Cardiac fibroblast (primary cell): ENCODE measurements around the gene SGF29.
"Not testable (repeated sequence)": the region's sequence is repeated elsewhere in the genome, so short reads cannot be mapped to it uniquely, and the experiment has no call there.

ENCODE experiments used
- DNase-seq, 2 donors: peaks; one replicate each; pipeline versions ENCODE4 v3.0.0 to v3.0.0-alpha.2; 2010; ENCODE audit warnings: low read depth in 2 of 2
- H3K4me3 ChIP-seq, 2 donors: replicated peaks in 1 of 2; 1 replicate in 1 of 2; 2 replicates in 1 of 2; pipeline ENCODE4 v1.5.1; 2011; ENCODE audit warnings: low read depth in 2 of 2, low read length in 2 of 2, mild to moderate bottlenecking in 2 of 2, moderate library complexity in 1 of 2
- TF ChIP-seq, protein P1 (sequence below): IDR thresholded peaks from one replicate; pipeline ENCODE4 v1.5.1; 2011; ENCODE audit warnings: low read depth, mild to moderate bottlenecking, low read length, inconsistent platforms

The SGF29 gene

GRCh38 chr16:28554634-28555423 lies 1.1 kb downstream of the SGF29 start:
- no peak for DNase-seq
- TF ChIP-seq, protein P1, sequence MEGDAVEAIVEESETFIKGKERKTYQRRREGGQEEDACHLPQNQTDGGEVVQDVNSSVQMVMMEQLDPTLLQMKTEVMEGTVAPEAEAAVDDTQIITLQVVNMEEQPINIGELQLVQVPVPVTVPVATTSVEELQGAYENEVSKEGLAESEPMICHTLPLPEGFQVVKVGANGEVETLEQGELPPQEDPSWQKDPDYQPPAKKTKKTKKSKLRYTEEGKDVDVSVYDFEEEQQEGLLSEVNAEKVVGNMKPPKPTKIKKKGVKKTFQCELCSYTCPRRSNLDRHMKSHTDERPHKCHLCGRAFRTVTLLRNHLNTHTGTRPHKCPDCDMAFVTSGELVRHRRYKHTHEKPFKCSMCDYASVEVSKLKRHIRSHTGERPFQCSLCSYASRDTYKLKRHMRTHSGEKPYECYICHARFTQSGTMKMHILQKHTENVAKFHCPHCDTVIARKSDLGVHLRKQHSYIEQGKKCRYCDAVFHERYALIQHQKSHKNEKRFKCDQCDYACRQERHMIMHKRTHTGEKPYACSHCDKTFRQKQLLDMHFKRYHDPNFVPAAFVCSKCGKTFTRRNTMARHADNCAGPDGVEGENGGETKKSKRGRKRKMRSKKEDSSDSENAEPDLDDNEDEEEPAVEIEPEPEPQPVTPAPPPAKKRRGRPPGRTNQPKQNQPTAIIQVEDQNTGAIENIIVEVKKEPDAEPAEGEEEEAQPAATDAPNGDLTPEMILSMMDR = no peak

DNA sequence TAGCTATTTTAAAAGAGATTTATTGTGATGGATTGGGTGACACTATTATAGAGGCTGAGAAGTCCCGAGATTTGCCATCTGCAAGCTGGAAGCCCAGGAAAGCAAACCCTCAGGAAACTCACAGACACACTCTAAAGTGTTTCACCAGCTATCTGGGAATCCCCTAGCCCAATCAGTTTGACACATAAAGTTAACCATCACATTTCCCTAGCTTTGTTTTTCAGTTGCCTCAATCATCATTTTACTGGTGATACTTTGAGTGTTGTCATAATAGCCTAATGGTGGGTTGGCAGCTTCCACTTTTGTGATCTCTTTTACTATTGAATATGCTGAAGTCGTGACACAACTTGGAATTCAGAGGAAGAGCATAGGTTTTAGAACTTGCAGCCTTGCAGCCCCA lies 1.8 kb downstream of the SGF29 start:
- no peak for DNase-seq
- TF ChIP-seq, protein P1 = no peak
- H3K4me3 ChIP-seq = no peak overlapping the region

More at GRCh38 chr16:28554634-28555423, 1.1 kb downstream of the SGF29 start:
- H3K4me3 ChIP-seq = peak overlapping the region; percentile 27 to 81

- H3K4me3 ChIP-seq = no peak overlapping the region
- DNase-seq = no peak
- TF ChIP-seq, protein P1 = no peak
These were observed 3.2 kb downstream of the SGF29 start for GRCh38 chr16:28556914-28557320.

DNA sequence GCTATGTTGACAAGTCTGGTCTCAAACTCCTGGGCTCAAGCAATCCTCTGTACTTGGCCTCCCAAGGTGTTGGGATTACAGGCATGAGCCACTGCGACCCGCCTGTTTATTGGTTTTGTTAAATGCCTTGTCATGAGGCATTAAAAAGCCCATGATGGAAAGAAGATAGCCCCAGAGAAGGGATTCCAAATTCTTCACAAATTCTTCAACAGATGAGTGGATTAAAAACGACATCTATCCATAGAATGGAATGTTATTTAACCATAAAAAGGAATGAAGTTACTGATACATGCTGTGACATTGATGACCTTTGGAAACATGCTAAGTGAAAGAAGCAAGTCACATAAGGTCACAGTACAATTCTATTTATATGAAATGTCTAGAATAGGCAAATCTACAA lies 4.7 kb downstream of the SGF29 start:
- DNase-seq = no peak
- no peak overlapping the region for H3K4me3 ChIP-seq
- TF ChIP-seq, protein P1 = no peak

- TF ChIP-seq, protein P1 = no peak
- H3K4me3 ChIP-seq = no peak overlapping the region
- DNase-seq = no peak
These were observed 8.0 kb downstream of the SGF29 start for GRCh38 chr16:28561557-28562187.

- H3K4me3 ChIP-seq = no peak overlapping the region
- TF ChIP-seq, protein P1 = no peak
- DNase-seq = no peak
These were observed 8.5 kb downstream of the SGF29 start for GRCh38 chr16:28562199-28562598.

DNA sequence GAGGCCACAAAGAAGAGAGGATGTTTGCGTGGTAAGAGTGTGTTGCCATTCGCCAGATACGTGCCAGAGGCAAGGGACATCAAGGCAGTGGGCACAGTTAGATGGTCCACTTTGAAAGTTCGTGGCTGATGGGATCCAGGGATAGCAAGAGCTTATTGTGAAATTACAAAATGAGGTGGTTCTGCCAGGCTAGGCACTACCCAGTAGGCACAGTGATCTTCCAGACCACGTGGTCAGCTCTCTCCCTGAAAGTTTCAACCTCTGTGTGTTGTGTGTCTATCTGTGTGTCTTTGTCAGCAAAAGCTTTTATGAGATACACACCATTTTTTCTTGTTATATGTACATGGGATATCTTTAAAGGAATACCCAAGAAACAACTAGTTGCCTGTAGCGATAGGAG lies 9.5 kb downstream of the SGF29 start:
- no peak overlapping the region for H3K4me3 ChIP-seq
- DNase-seq = no peak
- TF ChIP-seq, protein P1 = no peak

DNA sequence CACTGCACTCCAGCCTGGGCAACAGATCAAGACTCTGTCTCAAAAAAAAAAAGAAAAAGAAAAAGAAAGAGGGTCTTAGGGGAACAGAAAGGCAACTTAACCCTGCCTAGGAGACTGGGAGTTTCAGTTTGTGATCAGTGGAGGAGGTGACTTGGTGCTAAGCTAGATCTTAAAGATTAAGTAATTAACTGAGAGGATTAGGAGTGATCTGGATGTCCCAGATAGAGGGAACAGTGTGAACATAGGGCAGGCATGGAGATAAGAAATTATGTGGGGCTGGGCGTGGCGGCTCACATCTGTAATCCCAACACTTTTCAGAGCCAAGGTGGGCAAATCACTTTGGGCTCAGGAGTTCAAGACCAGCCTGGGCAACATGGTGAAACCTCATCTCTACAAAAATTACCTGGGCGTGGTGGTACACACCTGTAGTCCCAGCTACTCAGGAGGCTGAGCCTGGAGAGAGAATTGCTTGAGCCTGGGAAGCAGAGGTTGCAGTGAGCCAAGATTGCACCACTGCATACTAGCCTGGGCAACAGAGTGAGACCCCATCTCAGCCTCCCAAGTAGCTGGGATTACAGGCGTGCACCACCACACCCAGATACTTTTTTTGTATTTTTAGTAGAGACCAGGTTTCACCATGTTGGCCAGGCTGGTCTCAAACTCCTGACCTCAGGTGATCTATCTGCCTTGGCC lies 12.7 kb downstream of the SGF29 start:
- not testable (repeated sequence) for DNase-seq

More for the DNA sequence above, 12.7 kb downstream of the SGF29 start:
- not testable (repeated sequence) for H3K4me3 ChIP-seq
